Measurements from ENCODE around the gene TRPM3.
A peak's percentile ranks its signal among the peaks of the same experiment; 100 is the strongest.

Gene TRPM3

DNA sequence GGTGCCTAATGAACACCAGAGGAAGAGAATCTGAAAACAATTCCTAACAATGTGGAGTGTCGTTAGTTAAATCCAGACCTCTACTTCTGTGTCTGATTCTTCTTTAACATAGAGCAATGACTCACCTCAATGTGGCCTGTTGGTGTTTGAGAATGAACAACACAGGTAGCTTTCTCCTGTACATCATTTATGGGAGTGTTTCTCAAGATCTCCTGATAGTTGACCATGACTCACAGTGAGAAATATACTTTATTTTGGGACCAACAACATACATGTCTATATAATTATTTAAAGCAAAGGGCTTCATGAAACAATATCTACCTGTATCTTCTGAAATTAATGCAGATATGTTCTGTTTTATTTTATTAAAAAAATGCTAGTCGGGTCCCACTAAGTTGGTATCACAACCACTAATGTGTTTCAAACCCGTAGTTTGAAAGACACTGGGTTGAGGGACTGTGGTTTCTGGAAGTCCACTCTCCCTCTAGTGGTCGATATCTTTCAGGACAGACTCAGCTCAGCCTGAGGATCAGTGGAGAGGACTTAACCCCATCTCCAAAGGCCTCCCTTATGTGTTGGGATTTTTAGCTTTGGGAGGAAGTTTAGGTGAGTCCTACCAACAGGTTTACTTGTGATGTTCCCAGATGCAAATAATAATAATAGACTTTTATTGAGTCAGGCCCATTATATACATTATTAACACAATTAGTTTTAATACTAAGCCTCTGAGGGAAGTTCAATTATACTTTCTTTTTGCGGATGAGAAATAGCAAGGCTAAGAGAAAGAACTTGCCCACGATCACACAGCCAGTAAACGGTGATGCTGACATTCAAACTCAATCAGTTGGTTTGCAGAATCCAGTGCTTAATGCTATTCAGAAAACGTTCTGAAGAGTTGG is 636.9 kb downstream of the TRPM3 start:
- DNase-seq (ENCODE audit: low spot score): peak; percentile 69

- no peak for DNase-seq (ENCODE audit: low spot score)
Measured at GRCh38 chr9:70481471-70481870, 640.0 kb downstream of the TRPM3 start.

- no peak for DNase-seq (ENCODE audit: low spot score)
Measured at GRCh38 chr9:70480405-70480980, 640.9 kb downstream of the TRPM3 start.

DNA sequence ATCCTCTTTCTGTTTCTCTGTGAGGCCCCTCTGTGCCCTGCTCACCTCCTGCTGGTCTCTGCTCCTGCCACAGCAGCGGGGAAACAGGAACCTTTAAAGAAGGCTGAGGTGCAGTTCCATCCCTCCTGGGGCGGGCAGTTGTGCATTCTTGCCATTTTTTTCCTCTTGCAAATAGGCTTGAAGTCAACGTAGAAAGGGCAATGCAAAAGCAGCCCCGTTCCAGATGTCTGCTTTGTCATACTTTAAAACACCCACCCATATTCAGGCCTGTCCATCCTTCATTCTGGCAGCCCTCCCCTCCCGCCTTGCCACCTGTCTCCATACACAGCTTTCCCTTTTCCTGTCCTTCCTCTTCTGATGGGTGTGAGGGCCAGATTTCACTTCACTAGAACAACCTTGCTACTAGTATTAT is 641.5 kb downstream of the TRPM3 start:
- no peak for DNase-seq (ENCODE audit: low spot score)
